Measurements from ENCODE around the gene PALLD. TPM values are rescaled to one million over a fixed set of nuclear protein-coding genes. Genes with fewer than 3 reads are reported as not detected.
"Not testable (repeated sequence)": the region's sequence is repeated elsewhere in the genome, so short reads cannot be mapped to it uniquely, and the experiment has no call there.

Gene PALLD
- polyA plus RNA-seq (ENCODE audit: insufficient read length in 3 of 3): 100 to 1,000 TPM; 213 to 223 (median 220) TPM

GRCh38 chr4:168496834-168497233, at the start of gene PALLD:
Gene PALLD, plus strand, starts transcription at chr4:168497052.
- DNase-seq (ENCODE audit: low read depth in 3 of 3, low spot score in 2 of 3): no peak

GRCh38 chr4:168449063-168449462, 47.8 kb upstream of the PALLD start:
- not testable (repeated sequence) for DNase-seq (ENCODE audit: low read depth in 3 of 3, low spot score in 2 of 3)

- DNase-seq (ENCODE audit: low read depth in 3 of 3, low spot score in 2 of 3): no peak
Measured at GRCh38 chr4:168449719-168450452, 47.0 kb upstream of the PALLD start.

- DNase-seq (ENCODE audit: low read depth in 3 of 3, low spot score in 2 of 3): no peak
Measured at GRCh38 chr4:168451331-168451730, 45.5 kb upstream of the PALLD start.

GRCh38 chr4:168451744-168452390, 45.0 kb upstream of the PALLD start:
- no peak for DNase-seq (ENCODE audit: low read depth in 3 of 3, low spot score in 2 of 3)

GRCh38 chr4:168453146-168453545, 43.7 kb upstream of the PALLD start:
- DNase-seq (ENCODE audit: low read depth in 3 of 3, low spot score in 2 of 3): no peak

GRCh38 chr4:168458256-168458655, 38.6 kb upstream of the PALLD start:
- not testable (repeated sequence) for DNase-seq (ENCODE audit: low read depth in 3 of 3, low spot score in 2 of 3)

GRCh38 chr4:168461821-168462220, 35.0 kb upstream of the PALLD start:
- no peak for DNase-seq (ENCODE audit: low read depth in 3 of 3, low spot score in 2 of 3)

GRCh38 chr4:168472920-168473319, 23.9 kb upstream of the PALLD start:
- no peak for DNase-seq (ENCODE audit: low read depth in 3 of 3, low spot score in 2 of 3)

GRCh38 chr4:168474660-168475320, 22.1 kb upstream of the PALLD start:
- no peak for DNase-seq (ENCODE audit: low read depth in 3 of 3, low spot score in 2 of 3)

- no peak for DNase-seq (ENCODE audit: low read depth in 3 of 3, low spot score in 2 of 3)
Measured at GRCh38 chr4:168475745-168476144, 21.1 kb upstream of the PALLD start.

GRCh38 chr4:168478868-168479267, 18.0 kb upstream of the PALLD start:
- no peak for DNase-seq (ENCODE audit: low read depth in 3 of 3, low spot score in 2 of 3)

GRCh38 chr4:168480931-168481611, 15.8 kb upstream of the PALLD start:
- peak in 2 of 3 donors; percentile 21 to 25 for DNase-seq (ENCODE audit: low read depth in 3 of 3, low spot score in 2 of 3)

- DNase-seq (ENCODE audit: low read depth in 3 of 3, low spot score in 2 of 3): no peak
Measured at GRCh38 chr4:168483811-168484210, 13.0 kb upstream of the PALLD start.

- no peak for DNase-seq (ENCODE audit: low read depth in 3 of 3, low spot score in 2 of 3)
Measured at GRCh38 chr4:168484626-168485025, 12.2 kb upstream of the PALLD start.

GRCh38 chr4:168485156-168485910, 11.5 kb upstream of the PALLD start:
- DNase-seq (ENCODE audit: low read depth in 3 of 3, low spot score in 2 of 3): no peak

- no peak for DNase-seq (ENCODE audit: low read depth in 3 of 3, low spot score in 2 of 3)
Measured at GRCh38 chr4:168486912-168487281, 10.0 kb upstream of the PALLD start.

GRCh38 chr4:168487282-168488035, 9.4 kb upstream of the PALLD start:
- DNase-seq (ENCODE audit: low read depth in 3 of 3, low spot score in 2 of 3): no peak

GRCh38 chr4:168488869-168489274, 8.0 kb upstream of the PALLD start:
- DNase-seq (ENCODE audit: low read depth in 3 of 3, low spot score in 2 of 3): no peak

- no peak for DNase-seq (ENCODE audit: low read depth in 3 of 3, low spot score in 2 of 3)
Measured at GRCh38 chr4:168489616-168490015, 7.2 kb upstream of the PALLD start.

All from right renal cortex interstitium (tissue), 3 donors.